ENCODE results near the gene SH3BP4. TPM values are rescaled to one million over a fixed set of nuclear protein-coding genes. Genes with fewer than 3 reads are reported as not detected.

Gene SH3BP4
- 34.9 and 74.2 TPM in 2 replicates for total RNA-seq

DNA sequence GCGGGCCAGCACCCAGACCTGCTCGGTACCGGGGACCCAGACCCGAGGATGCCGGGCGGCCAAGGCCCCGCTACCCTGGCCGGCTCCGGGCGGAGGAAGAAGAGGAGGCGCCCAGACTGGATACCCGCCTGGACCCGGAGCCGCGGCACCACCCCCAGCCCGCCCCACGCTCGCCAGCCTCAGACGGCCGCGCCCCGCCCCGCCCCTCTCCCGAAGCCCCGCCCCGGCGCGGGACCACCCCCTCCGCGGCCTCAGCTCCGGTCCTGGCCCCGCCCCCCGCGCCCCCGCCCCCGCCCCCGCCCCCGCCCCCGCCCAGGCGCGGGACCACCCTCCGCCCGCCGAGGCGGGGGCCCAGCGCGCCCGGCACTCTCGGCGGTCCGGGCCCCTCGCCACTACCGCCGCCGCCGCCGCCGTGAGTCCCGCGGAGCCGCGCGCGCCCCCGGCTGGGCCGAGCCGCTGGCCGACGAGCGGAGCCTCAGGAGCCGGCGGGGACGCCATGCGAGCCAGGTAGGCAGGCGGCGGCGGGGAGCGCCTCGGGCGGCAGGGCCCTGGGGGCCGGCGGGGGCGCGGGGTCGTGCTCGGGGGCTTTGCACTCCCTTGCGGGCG, at the start of gene SH3BP4:
SH3BP4 (plus strand) TSS at position 354 of the 606 bp plus-strand sequence. CDS start 82,986 bp downstream, outside the sequence.

Measured in placental epithelial cell (primary cell).